GM21526 (cell line): ENCODE results near the gene DOCK1.

Source experiments
- ATAC-seq: cut with Tn5 transposase; IDR thresholded peaks from one replicate; pipeline ENCODE4 v1.9.1; 2021; ENCODE audit warnings: moderate library complexity; ENCODE audit not compliant: unreplicated experiment, low FRiP score

Gene DOCK1

DNA sequence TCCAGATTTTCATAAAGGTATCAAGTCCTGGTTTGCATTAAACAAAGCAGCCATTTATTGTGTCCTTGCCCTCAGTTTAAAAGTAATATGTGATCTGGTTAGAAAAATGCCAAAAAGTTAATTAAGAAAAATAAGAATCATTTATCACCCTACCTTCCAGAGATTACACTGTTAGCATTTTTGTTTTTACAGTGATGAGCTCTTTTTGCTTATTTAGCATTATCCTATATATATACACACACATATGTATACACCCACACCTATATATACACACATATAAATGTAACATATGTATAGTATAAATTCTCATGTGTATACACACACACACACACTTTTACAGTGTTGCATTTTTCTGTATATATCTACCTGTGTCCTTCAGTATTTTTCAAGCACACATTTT lies 163.3 kb downstream of the DOCK1 start:
- ATAC-seq, result no peak

GRCh38 chr10:127069436-127069835 lies 164.2 kb downstream of the DOCK1 start:
- no peak for ATAC-seq

DNA sequence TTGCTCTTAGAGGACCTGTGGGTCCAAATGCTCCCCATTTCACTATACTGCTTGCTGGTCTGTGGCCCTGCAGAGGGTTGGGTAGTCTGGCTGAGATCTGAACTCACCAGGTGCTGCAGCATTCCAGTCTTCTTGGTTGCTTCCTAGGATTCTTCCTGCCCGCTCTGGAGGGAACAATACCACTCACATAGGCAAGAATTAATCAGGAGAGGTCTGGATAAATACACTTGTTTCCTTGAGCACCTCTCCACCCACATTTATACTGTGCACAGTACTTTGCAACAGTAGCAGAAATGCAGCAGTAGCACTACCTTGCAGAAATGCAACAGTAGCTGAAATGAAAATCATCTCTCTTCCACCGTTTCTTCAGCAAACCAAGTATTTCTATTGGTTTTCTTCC lies 165.9 kb downstream of the DOCK1 start:
- ATAC-seq, result no peak

DNA sequence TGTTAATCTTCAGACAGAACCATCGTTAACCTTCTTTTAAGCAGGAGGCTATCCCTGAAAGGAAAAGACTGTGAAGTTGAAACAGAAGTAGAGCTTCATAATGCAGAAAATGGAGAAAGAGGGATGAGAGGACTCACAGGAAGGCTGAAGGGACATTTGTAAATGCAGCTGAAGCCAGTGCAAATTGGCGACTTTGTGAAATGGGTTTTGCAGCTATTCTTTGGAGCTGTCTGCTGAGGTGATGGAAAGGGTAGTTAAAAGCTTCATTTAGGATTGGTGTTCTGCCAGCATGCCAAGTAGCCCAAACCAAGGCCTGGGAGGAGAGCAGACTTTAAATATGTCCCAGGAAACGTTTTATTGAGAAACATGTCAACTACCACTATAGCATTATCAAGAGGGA lies 168.4 kb downstream of the DOCK1 start:
- ATAC-seq, result no peak

DNA sequence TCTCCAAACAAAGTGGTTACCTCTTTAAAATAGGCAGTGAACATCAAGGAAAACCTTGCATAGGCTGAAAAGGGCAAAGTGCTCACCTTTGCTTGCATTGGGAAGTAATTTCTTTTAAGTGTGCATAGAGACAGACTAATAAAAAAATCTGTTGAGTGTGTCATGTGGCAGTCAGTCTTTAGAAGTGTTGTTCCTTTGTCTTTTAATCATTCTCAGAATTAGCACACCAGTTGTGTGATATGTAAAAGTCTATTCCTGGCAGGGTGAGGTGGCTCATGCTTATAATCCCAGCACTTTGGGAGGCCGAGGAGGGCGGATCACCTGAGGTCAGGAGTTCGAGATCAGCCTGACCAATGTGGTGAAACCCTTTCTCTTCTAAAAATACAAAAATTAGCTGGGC lies 174.2 kb downstream of the DOCK1 start:
- no peak for ATAC-seq

GRCh38 chr10:127080317-127080716 lies 175.1 kb downstream of the DOCK1 start:
- no peak for ATAC-seq

- ATAC-seq, result no peak
These were observed 176.7 kb downstream of the DOCK1 start for GRCh38 chr10:127081851-127082345.

DNA sequence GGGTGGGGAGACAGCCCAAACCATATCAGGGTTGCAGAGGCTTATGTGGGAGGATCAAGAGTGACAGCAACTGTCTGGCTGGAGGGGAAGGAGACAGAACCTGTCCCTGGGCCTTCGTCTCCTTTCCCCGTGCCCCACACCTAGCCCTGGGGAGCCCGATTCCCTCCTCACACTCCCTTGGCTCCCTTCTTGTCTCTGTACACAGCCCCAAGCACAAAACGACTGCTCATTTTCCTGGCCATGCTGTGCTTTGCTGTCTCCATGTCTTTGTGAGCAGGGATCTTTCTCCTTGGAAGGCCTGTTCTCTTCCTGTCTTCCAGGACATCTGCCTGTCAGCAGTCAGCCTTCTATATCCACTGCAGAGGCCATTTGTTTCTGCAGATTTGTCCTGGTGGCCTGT lies 177.4 kb downstream of the DOCK1 start:
- no peak for ATAC-seq

DNA sequence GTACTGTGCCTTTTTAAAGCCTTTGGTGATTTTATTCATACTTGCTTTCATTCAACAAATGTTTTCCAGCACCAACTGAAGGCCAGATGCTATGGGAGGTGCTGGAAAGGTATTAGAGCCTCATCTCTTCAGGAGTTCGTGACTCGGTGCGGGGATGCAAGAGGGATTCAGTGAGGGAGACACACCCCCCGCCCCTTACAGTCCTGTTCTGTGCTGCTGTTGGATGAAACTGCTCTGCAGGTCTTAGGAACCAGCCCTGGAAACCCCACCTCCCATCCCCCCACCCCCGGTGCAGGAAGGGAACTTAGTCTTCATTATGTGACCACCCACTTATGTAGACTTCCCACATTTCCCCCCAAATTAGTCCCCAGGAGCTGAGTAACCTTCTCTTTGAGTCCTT lies 180.7 kb downstream of the DOCK1 start:
- ATAC-seq, result no peak

DNA sequence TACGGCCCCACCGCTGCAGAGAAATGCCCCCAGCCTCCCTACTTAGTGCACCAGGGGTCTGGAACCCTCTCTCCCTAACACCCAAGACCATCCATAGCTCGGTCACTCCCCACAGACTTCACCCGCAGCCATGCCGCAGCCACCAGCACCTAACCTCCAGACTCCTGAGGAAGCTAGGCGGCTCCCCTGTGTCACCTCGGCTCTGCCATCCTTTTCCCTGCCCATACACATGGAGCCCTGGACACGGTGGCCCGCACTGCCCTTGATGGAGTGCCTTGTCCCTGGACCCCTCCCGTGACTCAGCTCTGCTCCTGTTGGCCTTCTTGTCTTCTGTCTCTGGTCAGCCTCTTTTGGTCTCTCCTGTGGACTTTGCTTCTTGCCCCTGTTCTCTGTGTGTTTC lies 183.7 kb downstream of the DOCK1 start:
- no peak for ATAC-seq

GRCh38 chr10:127089446-127089845 lies 184.2 kb downstream of the DOCK1 start:
- no peak for ATAC-seq

DNA sequence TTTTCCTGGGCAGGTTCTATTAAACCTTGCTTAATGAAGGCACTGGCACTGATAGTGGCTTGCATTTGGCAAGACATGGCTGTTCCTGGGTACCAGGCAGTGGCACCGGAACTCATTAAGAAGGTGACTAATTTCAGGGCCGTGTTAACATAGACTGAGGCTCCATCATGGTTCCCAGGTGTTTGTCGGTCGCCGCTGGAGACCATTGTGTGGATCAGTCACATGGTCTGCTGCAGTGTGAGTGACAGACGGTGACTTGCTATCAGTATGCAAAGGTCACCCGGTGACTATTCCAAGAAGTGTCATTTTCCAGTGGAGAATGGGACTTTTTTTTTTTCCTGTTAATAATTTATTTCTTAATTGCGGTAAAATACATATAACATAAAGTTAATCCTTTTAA lies 184.9 kb downstream of the DOCK1 start:
- no peak for ATAC-seq

GRCh38 chr10:127091354-127091753 lies 186.1 kb downstream of the DOCK1 start:
- ATAC-seq, result no peak

DNA sequence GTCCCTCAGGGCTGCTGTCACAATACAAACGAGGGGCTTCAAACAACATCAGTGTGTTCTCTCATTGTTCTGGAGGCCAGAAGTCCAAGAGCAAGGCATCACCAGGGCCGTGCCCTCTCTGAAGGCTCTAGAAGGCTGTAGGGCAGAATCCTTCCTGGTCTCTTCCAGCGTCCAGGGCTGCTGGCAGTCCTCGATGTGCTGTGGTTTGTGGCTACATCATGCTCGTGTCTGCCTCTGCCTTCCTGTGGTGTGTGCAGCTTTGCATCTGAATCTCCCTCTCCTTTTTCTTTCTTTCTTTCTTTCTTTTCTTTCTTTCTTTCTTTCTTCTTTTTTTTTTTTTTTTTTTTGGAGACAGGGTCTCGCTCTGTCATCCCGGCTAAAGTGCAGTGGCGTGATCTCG lies 187.7 kb downstream of the DOCK1 start:
- no peak for ATAC-seq

DNA sequence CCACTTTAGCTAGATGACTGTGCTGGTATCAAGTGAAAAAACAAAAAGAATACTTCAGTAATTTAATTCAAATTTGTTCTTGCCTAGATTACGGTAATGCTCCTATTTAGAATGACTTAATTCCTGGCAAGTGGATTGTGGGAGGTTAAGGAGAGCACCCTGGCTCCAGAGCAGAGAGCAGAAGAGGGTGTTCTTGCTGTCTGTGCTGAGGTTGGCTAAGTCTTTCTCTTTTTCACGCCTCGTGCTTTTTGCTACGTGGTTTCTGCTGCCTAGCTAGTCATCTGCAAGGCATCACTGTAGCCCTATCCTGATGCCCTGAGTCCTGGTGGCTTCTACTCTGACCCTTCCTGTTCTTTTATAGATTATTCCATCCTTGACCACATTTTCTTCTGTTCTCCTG lies 189.8 kb downstream of the DOCK1 start:
- ATAC-seq, result no peak

GRCh38 chr10:127100983-127101615 lies 195.9 kb downstream of the DOCK1 start:
- ATAC-seq, result no peak

- ATAC-seq, result no peak
These were observed 196.9 kb downstream of the DOCK1 start for GRCh38 chr10:127102176-127102575.

DNA sequence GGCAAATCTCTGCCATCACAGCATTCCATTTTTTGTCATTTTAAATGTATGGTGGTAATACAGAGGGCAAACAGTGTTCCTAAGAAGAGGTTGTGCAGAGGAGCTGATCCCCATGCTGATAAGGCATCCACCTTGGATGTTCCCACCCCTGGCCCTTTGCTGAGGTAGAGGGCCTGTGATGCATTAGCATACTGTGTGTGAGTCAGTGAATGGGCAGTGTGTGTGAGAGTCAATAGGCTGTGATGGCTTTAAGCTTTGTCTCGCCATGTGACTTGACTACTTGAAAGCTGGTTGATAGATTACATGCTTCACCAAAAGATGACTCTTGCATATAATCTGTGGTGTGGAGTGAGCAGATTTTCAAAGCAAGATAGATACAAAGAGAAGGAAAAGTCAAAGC lies 209.9 kb downstream of the DOCK1 start:
- ATAC-seq, result no peak

DNA sequence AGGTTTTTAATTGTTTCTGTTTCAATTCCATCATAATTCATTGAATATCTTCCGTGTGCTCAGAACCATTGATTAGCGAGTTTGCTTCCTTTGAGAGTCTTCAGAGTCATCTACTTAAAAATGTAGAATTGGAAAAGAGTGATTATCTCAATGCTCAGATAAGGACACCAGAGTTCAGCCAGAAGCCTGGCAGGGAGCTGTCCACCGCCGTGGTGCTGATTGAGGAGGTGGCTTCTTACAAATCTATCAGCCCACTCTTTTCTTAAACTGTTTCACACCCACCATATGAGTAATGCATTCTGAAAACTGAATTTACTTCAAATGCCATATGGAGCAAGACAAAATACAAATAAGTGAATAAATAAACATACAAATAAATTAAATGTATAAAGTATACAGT lies 211.9 kb downstream of the DOCK1 start:
- ATAC-seq, result no peak

- no peak for ATAC-seq
These were observed 212.8 kb downstream of the DOCK1 start for GRCh38 chr10:127118034-127118433.

DNA sequence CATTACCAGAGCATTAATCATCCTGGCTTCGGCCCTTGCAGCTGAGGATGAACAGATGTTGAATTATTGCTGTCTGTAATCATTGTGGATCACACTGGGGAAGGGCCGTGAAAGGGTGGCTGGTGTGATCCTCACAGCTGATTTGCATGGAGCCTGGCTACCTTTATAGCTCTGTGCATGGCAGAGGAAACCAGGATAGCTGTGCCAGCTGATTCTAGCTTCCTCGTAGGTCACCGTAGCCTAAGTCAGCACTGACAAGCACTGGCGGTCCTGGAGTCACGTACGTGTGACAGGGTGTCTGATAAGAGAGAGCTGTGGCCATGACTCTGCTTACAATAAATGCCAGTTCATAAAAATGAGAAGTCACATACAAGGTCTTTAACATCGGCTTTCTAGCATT lies 214.7 kb downstream of the DOCK1 start:
- ATAC-seq, result no peak

DNA sequence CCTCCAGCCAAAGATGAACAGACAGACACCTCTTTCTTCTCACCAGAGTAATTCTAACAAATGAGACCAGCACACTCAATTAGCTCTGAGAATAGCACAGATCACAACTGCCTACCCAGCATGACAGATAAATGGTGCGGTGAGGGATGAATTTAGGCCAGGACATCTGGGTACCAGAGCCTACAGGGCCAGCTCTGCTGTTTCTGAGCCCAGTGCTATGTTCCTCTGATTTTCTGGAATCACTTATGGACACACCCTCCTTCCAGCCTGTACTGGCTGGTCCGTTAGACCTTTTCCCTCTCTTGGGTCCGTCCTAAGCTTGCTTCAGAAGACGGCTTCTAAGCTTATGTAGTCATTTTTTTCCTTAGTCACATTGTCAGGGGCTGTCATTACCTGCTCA lies 217.6 kb downstream of the DOCK1 start:
- no peak for ATAC-seq

- ATAC-seq, result no peak
These were observed 218.4 kb downstream of the DOCK1 start for GRCh38 chr10:127123626-127124025.
